Transverse colon (tissue), 4 donors: Measurements from ENCODE around the gene OXCT2. TPM values are rescaled to one million over a fixed set of nuclear protein-coding genes. Genes with fewer than 3 reads are reported as not detected.

Source experiments
- DNase-seq: peaks from one replicate; pipeline ENCODE4 v3.0.0-alpha.2; 2019
- H3K27ac ChIP-seq, 4 donors: fragments of 200-600 bp; sonication (generic); 2 replicates each; pipeline ENCODE4 v1.5.1; 2016 to 2018; ENCODE audit warnings: inconsistent platforms in 4 of 4
- H3K27me3 ChIP-seq: fragments of 200-600 bp; sonication (generic); 2 replicates; pipeline ENCODE4 v1.5.1; 2017; ENCODE audit warnings: inconsistent platforms
- H3K36me3 ChIP-seq, 4 donors: fragments of 200-600 bp; sonication (generic); 2 replicates each; pipeline ENCODE4 v1.5.1; 2017 to 2019; ENCODE audit warnings: inconsistent platforms in 4 of 4
- H3K4me1 ChIP-seq, 4 donors: fragments of 200-600 bp; sonication (generic); 2 replicates each; pipeline ENCODE4 v1.5.1; 2017 to 2020; ENCODE audit warnings: inconsistent platforms in 4 of 4
- H3K4me3 ChIP-seq, 4 donors: fragments of 200-600 bp; sonication (generic); 1 replicate in 1 of 4; 2 replicates in 3 of 4; pipeline versions ENCODE4 v1.5.1 to v1.6.1; 2017 to 2019; ENCODE audit warnings: inconsistent platforms in 4 of 4
- H3K9me3 ChIP-seq, 2 donors: fragments of 200-600 bp; sonication (generic); 2 replicates each; pipeline ENCODE4 v1.5.1; 2017 to 2019; ENCODE audit warnings: inconsistent platforms in 2 of 2
- EP300 ChIP-seq: sonication (generic); formaldehyde crosslinking; IDR thresholded peaks from one replicate; pipeline ENCODE4 v1.6.1; 2017; ENCODE audit warnings: antibody characterized with exemption, low read depth
- POLR2A ChIP-seq: fragments of 450-650 bp; IDR thresholded peaks from one replicate; pipeline ENCODE4 v1.6.1; 2016; ENCODE audit warnings: antibody characterized with exemption, mild to moderate bottlenecking, moderate library complexity
- POLR2AphosphoS5 ChIP-seq, 3 donors: sonication (generic); formaldehyde crosslinking; IDR thresholded peaks; one replicate each; pipeline ENCODE4 v1.6.1; 2016; ENCODE audit warnings: antibody characterized with exemption in 3 of 3
- WGBS, 2 donors: methylation state at CpG; one replicate each; pipeline ENCODE4 v1.1.5; 2018; ENCODE audit warnings: low coverage in 1 of 2; 5-methylcytosine and 5-hydroxymethylcytosine counted together
- in situ Hi-C, 4 donors: fragments of 200-750 bp; cut with MboI; loops; one replicate each; pipeline versions ENCODE4 v1.15.0 to v1.15.1; 2017; ENCODE audit warnings: low sequenced_read_pairs in 3 of 4, low pct_ligation_motif_present in 1 of 4, low pct_unique_long_range_greater_than_20kb in 1 of 4
- intact Hi-C: fragments of 100-400 bp; cut with DNase I; formaldehyde crosslinking; loops from one replicate; pipeline ENCODE4 v1.15.1; 2023; ENCODE audit warnings: low total_unique reads
- total RNA-seq, 4 donors: library from RNA; depleted of rRNA; stranded (reverse); fragments of >200 nt; gene quantifications; one replicate each; pipeline ENCODE4 v1.1.0, GENCODE V29; 2016
- TF ChIP-seq, protein P1 (sequence below), 5 experiments: fragments of 200-600 bp in 3 of 5; fragments of 450-650 bp in 2 of 5; sonication (generic) in 3 of 5; IDR thresholded peaks; 1 replicate in 2 of 5; 2 replicates in 3 of 5; pipeline ENCODE4 v1.5.1; 2016 to 2017; ENCODE audit warnings: antibody characterized with exemption in 5 of 5, inconsistent platforms in 3 of 5, mild to moderate bottlenecking in 2 of 5, moderate library complexity in 1 of 5

Gene OXCT2
- total RNA-seq, 4 donors from 2014 or later: 0.40 to 10.8 (median 6.2) TPM

DNA sequence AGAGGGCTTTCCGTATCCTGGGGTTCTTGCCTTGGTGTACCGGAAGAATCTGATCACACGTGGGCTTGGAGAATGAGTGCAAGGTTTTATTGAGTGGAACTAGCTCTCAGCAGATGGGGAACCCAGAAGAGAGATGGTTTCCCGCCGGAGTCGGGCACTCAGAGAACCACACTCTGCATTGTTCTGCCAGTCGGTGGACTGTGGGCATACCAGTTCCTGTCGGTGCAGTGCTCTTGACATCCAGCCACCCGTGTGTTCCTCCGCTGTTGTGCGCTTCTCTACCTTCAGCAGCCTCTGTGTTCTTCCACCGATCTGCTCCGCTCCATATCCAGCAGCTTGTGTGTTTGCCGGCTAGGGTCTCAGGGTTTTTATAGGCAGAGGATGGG is 43.2 kb downstream of the OXCT2 start:
- no peak for DNase-seq
- in situ Hi-C loops: loop anchor here in 2 of 4 donors (10.0 kb wide), 1 partner anchor 123 kb away; no protein-coding TSS in a partner anchor

DNA sequence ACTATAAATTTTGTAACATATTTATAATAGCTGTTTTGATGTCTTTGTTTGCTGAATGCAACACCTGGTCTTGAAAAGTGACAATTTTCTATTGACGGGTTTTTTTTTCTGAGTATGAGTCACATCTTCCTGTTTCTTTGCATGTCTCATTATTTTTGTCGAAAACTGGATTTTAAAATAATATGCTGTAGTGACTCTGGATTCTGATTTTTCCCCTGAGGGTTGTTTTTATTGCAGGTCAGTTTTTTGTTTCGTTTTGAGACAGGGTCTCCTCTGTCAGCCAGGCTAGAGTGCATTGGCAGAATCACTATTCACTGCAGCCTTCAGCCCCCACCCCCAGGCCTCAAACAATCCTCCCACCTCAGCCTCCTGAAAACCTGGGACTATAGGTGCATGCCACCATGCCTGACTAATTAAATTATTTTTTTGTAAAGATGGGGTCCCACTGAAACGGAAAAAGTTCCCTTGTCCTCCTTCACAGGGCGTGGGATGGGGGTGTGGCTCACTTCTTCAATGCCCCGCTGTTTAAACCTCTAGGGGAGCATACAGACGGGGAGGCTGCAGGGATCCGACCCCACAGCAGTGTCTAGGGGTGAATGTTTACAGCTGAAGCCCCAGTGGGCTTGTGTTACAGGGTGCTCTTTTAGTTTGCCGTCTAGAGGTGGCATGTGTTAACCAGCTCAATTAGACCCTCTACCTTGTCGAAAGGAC is 43.8 kb downstream of the OXCT2 start:
- no peak for TF ChIP-seq EP300
- no peak for TF ChIP-seq POLR2AphosphoS5 (IDR thresholded peaks at IDR 0.05)
- TF ChIP-seq, protein P1, sequence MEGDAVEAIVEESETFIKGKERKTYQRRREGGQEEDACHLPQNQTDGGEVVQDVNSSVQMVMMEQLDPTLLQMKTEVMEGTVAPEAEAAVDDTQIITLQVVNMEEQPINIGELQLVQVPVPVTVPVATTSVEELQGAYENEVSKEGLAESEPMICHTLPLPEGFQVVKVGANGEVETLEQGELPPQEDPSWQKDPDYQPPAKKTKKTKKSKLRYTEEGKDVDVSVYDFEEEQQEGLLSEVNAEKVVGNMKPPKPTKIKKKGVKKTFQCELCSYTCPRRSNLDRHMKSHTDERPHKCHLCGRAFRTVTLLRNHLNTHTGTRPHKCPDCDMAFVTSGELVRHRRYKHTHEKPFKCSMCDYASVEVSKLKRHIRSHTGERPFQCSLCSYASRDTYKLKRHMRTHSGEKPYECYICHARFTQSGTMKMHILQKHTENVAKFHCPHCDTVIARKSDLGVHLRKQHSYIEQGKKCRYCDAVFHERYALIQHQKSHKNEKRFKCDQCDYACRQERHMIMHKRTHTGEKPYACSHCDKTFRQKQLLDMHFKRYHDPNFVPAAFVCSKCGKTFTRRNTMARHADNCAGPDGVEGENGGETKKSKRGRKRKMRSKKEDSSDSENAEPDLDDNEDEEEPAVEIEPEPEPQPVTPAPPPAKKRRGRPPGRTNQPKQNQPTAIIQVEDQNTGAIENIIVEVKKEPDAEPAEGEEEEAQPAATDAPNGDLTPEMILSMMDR (IDR thresholded peaks at IDR 0.05): no peak
- TF ChIP-seq POLR2A: no peak
- no peak for DNase-seq
- intact Hi-C loops: no loop called here
- Histone ChIP-seq H3K4me3 (no peak overlapping the region), H3K27me3 (peaks cover 91% of the 10 kb centered on the region), H3K27ac (no peak overlapping the region), H3K4me1 (no peaks in the 10 kb centered on the region), H3K9me3 (no peaks in the 10 kb centered on the region), H3K36me3 (no peaks in the 10 kb centered on the region)
- 38 to 42% methylated on average over 2 to 10 of the region's 10 CpGs for WGBS, 2 donors
- in situ Hi-C loops: loop anchor here in 2 of 4 donors (10.0 kb wide), 1 partner anchor 123 kb away; no protein-coding TSS in a partner anchor

More for the DNA sequence above, 43.2 kb downstream of the OXCT2 start:
- Histone ChIP-seq H3K27ac (no peak overlapping the region), H3K36me3 (no peaks in the 10 kb centered on the region), H3K4me3 (no peak overlapping the region), H3K9me3 (no peaks in the 10 kb centered on the region), H3K4me1 (no peaks in the 10 kb centered on the region), H3K27me3 (peaks cover 95% of the 10 kb centered on the region)
- intact Hi-C loops: no loop called here
- TF ChIP-seq, protein P1 (IDR thresholded peaks at IDR 0.05): no peak
- no peak for TF ChIP-seq POLR2A
- TF ChIP-seq EP300: no peak
- WGBS, 2 donors: 66 to 78% methylated on average over 3 to 14 of the region's 14 CpGs

DNA sequence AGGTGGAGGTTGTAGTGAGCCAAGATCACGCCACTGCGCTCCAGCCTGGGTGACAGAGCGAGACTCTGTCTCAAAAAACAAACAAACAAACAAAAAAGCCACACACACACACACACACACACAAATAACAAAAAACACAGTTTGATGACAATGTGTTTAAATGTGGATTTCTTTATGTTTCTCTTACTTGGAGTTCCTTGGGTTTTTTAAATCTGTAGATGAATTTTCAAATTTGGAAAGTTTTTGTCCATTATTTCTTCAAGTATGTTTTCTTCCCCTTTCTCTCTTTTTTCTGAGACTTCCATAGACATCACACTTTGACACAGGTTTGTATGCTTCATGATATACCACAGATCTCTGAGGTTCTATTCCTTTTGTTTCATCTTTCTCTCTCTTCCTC is 44.5 kb downstream of the OXCT2 start:
- Histone ChIP-seq H3K4me1 (no peaks in the 10 kb centered on the region), H3K36me3 (no peaks in the 10 kb centered on the region), H3K27me3 (peaks cover 93% of the 10 kb centered on the region), H3K9me3 (no peaks in the 10 kb centered on the region), H3K4me3 (no peak overlapping the region), H3K27ac (no peak overlapping the region)
- intact Hi-C loops (no loop called here), in situ Hi-C loops (loop anchor here in 2 of 4 donors (10.0 kb wide), 1 partner anchor 122 kb away; no protein-coding TSS in a partner anchor)
- DNase-seq: no peak
- 68% methylated on average over 3 of the region's 3 CpGs; no CpG with 5 or more reads in 1 of the 2 donors for WGBS, 2 donors
- no peak for TF ChIP-seq EP300

DNA sequence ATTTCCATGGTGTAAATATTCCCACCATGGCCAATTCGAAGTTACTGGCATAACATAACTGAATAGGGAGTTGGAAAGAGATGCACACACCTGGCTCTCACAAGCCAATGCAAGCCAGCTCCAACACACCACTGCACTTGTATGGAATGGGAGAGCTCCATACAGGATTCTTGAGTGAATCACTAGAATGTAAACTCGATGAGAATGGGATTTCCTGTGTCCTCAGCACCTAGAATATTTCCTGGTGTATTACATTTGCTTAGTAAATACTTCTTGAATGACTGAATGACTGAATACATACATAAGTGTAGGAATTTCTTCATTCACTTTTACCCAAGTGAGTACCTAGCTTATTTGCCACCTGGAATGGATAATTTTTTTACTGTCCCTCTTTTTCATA is 48.7 kb downstream of the OXCT2 start:
- Histone ChIP-seq H3K4me3 (no peak overlapping the region), H3K4me1 (peaks cover 0 to 3% (median 0%) of the 10 kb centered on the region in 4 donors), H3K27me3 (peaks cover 72% of the 10 kb centered on the region), H3K9me3 (no peaks in the 10 kb centered on the region), H3K27ac (no peak overlapping the region), H3K36me3 (no peaks in the 10 kb centered on the region)
- TF ChIP-seq POLR2A: no peak
- TF ChIP-seq POLR2AphosphoS5 (IDR thresholded peaks at IDR 0.05): no peak
- no peak for TF ChIP-seq EP300
- TF ChIP-seq, protein P1 (IDR thresholded peaks at IDR 0.05): no peak
- WGBS, 2 donors: 17% methylated on average over 2 of the region's 2 CpGs; no CpG with 5 or more reads in 1 of the 2 donors
- intact Hi-C loops: loop anchor here (5.0 kb wide), 2 partner anchors 115 to 1790 kb away; no protein-coding TSS in a partner anchor
- no peak for DNase-seq
- in situ Hi-C loops: loop anchor here in 2 of 4 donors (10.0 kb wide), 1 partner anchor 118 kb away; no protein-coding TSS in a partner anchor
